Measurements from ENCODE around the gene EMD. TPM values are rescaled to one million over a fixed set of nuclear protein-coding genes. Genes with fewer than 3 reads are reported as not detected.
A peak's percentile ranks its signal among the peaks of the same experiment; 100 is the strongest.

EMD gene
- total RNA-seq, 1 donor from 2014 or later, result 51.3 TPM

GRCh38 chrX:154403192-154403591 lies 24.1 kb downstream of the EMD start:
- ATAC-seq (no peak), DNase-seq (no peak)
- intact Hi-C loops (cut with micrococcal nuclease), result no loop called here

GRCh38 chrX:154403858-154404257 lies 24.8 kb downstream of the EMD start:
- no peak for DNase-seq
- intact Hi-C loops (cut with micrococcal nuclease), result no loop called here
- no peak for ATAC-seq

DNA sequence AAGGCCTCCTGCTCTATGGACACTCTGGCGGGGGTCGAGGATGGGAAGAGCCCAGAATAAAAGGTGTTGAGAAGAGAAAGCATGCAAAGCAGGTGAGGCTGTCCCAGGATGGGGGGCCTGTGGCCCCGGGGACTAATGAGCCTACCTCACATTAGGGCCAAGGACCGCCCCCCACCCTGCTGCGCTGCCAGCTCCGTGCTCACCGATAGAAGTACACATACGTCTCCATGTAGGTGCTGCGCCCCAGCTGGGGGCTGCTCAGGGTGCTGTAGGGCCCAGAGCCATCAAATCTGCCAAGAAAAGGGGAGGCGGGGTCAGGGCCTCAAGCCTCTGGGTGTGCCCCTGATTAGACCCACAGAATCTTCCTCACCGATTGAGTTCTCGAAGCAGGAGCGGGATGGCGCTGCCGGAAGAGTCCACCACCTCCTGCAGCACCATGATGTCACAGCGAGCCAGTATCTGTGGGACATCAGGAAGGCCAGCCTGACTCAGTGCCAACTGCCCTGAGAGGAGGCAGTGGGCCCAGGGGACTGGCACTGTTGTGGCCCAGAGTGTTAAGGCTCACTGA lies 25.6 kb downstream of the EMD start:
- no peak for DNase-seq
- ATAC-seq, result no peak
- intact Hi-C loops (cut with micrococcal nuclease), result no loop called here

DNA sequence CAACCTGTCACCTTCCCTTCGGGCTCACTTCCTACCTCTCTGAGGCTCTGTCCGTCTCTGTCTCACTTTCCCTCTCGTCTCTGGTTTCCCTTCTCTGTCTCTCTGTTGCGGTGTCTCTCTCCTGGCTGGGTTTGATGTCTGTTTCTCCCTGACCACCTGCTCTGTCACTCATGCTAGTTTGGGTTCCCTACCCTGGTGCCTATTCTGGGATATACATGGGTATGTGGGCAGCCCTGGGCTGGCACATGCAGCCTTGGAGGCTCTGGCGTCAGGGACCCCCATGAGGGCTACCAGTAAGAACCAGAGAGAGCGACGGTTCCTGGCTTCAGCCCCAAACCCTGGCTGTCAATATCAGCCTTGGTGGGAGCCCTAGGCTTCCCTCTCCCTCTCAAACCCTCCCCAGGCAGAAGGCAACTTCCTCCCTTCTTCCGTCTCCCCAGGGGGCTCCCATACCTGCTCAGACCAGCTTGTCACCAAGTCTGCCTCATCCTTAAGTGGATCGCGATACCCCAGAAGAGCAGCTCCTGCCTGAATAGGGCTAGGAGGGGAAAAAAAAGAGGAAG lies 29.6 kb downstream of the EMD start:
- ATAC-seq, result no peak
- intact Hi-C loops (cut with micrococcal nuclease), result no loop called here
- no peak for DNase-seq

DNA sequence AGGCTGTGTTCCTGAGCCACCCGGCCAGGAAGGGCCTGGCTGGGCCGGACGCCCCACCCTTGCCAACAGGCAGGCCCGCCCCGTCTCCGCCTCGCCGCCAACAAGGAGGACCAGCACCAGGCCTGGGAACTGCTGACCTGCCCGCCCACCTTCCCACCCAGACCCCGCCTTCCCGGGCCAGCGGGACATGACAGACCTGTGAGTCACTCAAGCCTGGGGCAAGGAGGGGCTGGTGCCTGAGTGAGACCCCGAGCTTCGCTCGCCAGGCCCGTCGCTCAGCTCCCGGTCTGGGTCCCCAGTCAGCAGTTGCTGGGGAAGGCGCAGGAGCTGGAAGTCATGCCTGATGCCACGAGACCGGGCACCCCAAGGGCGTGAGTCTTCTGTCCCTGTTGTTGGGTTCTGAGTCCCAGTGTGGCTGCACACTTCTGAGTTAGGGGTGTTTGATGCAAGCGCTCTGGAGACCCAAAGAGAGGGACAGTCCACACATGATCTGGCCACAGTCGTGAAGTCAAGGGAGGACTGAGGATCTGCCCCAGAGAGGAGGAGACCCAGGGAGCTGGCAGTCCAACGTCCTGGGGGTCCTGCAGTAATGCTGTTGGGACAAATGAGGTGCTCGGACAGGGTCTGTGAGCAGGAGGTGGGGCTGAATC lies 30.3 kb downstream of the EMD start, which contains the start of gene DNASE1L1:
Gene DNASE1L1, minus strand, starts transcription at position 33 of the 650 bp plus-strand sequence. CDS start 3,686 bp downstream, outside the sequence.
- intact Hi-C loops (cut with micrococcal nuclease), result no loop called here
- ATAC-seq (peak; percentile 66), DNase-seq (peak; percentile 83)

GRCh38 chrX:154411981-154412340 lies 32.9 kb downstream of the EMD start:
- DNase-seq, result peak; percentile 77
- intact Hi-C loops (cut with micrococcal nuclease), result no loop called here
- peak; percentile 84 for ATAC-seq

DNA sequence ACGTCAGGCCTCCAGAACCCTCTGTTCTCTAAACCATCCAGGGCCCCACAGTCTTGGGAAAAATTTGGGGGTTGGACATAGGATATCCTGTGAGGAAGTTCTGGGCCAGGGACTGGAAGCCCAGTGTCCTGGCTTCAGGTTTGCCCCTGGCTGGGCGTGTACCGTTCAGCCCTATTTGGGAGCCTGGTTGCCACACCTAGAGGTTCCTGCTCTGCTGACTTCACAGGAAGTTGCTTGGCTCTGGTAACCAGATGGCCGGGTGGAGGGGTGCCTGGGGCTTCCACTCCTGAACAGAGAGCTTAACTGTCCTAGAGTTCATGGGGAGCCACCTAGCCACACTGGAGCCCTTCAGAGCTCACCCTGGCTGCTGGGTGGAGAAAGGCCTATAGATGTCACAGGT lies 33.4 kb downstream of the EMD start:
- intact Hi-C loops (cut with micrococcal nuclease), result no loop called here
- DNase-seq (no peak), ATAC-seq (peak; percentile 23)

GRCh38 chrX:154413142-154413541 lies 34.0 kb downstream of the EMD start:
- no peak for ATAC-seq
- intact Hi-C loops (cut with micrococcal nuclease), result no loop called here
- no peak for DNase-seq

GRCh38 chrX:154417157-154417556 lies 38.1 kb downstream of the EMD start:
- ATAC-seq, result no peak
- intact Hi-C loops (cut with micrococcal nuclease), result no loop called here
- DNase-seq, result no peak

DNA sequence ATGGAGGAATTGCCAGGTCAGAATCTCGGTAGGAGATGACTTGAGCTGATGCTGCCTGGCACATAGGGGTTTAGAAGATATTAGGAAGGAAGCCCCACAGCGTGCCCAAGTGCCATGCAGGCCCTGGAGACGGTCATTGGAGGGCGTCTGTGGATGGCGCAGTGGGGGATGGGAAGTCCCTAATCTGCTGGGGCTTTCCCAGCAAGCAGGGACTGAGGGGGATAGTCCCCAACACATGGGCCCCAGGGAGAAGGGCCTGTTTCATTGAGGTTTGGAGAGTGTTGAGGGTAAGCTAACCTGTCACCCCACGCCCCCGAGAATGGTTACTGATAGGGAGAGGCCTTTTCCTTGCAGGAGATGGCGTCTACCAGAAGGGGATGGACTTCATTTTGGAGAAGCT lies 40.1 kb downstream of the EMD start:
- intact Hi-C loops (cut with micrococcal nuclease), result no loop called here
- ATAC-seq (no peak), DNase-seq (no peak)

- peak; percentile 96 for ATAC-seq
- DNase-seq, result peak; percentile 65
- intact Hi-C loops (cut with micrococcal nuclease), result no loop called here
These were observed 40.8 kb downstream of the EMD start for GRCh38 chrX:154419688-154420401.

DNA sequence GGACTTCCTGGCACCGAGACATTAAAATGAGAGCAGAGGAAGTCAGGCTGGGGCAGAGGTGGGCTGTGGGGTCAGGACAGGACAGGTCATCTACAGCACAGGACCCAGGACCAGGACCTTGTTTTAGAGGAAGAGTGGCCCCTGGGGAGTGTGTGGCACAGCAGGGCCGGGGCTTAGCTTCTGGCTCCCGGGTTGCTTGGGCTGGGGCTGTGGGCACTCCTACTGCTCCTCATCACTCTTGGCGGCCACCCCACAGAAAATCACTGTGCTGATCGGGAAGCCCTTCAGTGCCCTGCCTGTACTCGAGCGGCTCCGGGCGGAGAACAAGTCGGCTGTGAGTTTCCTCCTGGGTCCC lies 41.3 kb downstream of the EMD start:
- no peak for DNase-seq
- intact Hi-C loops (cut with micrococcal nuclease), result no loop called here
- ATAC-seq, result peak; percentile 56

DNA sequence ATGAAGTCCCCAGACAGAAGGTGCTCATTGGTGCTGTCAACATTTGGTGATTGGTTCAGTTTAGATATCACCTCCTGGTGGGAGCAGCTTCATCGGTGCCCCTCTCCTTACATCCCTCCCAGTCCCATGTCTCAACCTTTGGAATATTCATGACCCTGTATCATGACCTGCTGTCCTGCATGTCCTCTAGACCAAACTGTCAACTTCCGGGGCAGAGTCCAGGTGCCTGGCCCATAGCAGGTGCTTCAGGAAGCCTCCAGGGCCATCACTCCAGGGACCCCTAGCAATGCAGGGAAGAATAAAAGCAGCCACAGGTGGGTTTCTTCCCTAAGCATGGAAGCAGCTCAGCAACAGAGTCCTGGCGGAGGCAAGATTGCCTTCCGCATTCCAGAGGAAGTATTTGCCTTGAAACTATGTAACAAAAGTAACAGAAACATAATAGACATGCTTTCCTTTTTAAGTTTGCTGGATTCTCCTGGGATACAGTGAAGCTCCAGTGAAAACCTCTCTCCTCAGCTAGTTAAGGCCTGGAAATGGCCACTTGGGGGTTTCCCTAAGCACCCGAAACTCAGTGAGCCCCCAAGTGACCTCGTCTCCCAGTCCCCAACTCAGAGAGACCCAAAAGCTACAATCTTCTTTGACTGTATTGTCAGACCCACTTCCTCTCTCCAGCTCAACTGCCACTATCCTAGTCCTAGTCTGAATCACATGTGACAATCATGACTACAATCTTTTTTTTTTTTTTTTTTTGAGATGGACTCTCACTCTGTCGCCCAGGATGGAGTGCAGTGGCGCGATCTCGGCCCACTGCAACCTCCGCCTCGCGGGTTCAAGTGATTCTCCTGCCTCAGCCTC lies 48.0 kb downstream of the EMD start:
- DNase-seq (no peak), ATAC-seq (no peak)
- intact Hi-C loops (cut with micrococcal nuclease), result no loop called here

GRCh38 chrX:154428176-154429171 lies 49.4 kb downstream of the EMD start, which contains the start of gene ATP6AP1:
Gene ATP6AP1, plus strand, starts transcription at chrX:154428677. Its CDS starts 16 bp downstream, at chrX:154428693.
- intact Hi-C loops (cut with micrococcal nuclease), result no loop called here
- DNase-seq, result peak; percentile 95
- ATAC-seq, result peak; percentile 99

DNA sequence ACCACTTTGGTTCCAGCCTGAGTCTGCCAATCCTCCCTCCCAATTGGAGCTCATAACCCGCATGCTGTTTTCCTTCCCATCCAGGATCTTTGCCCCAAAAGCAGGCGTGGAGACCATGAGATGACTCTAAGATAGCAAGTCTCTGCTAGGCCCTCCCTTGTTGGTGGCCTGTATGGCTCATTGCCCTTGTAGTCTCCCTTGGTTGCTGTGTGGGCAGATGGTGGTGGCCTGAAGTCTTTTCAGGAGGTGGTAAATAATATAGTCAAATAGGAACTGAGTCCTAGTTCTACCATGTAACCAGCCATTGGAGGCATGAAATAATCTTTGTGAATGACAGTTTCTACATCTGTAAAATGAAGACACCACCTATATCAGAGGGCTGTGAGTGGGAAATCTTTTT lies 50.6 kb downstream of the EMD start:
- ATAC-seq (no peak), DNase-seq (no peak)
- intact Hi-C loops (cut with micrococcal nuclease), result no loop called here

GRCh38 chrX:154430479-154430878 lies 51.4 kb downstream of the EMD start:
- ATAC-seq, result no peak
- intact Hi-C loops (cut with micrococcal nuclease), result no loop called here
- no peak for DNase-seq

DNA sequence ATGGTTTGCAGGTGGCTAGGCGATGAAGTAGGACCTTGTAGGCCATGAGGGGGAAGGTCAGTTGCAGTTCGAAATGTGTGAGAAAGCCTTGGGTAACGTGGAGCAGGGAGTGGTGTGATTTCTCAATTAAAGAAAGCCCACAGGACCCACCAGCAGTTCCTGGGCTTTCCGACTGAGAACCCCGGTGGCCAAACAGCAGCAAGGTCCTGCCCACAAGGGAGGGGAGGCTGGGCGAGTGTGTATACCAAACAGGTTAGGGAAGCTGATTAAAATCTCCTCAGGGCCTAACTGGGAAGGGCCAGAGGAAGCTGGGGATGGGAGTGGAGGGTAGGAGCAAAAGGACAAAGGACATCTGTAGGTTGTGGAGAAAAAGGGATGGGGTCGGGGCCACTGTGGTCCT lies 51.8 kb downstream of the EMD start:
- DNase-seq (no peak), ATAC-seq (no peak)
- intact Hi-C loops (cut with micrococcal nuclease), result no loop called here
